NCI-H2196 (cell line): ENCODE data around the gene PNMA8A.
"Not testable (repeated sequence)": the region's sequence is repeated elsewhere in the genome, so short reads cannot be mapped to it uniquely, and the experiment has no call there.

Experiments
- DNase-seq: peaks from one replicate; lab custom pipeline; 2025; ENCODE audit not compliant: unreplicated experiment; lab: John Stamatoyannopoulos, UW

The PNMA8A gene

GRCh38 chr19:46433470-46433869 is 37.9 kb downstream of the PNMA8A start:
- not testable (repeated sequence) for DNase-seq

- DNase-seq = no peak
Measured at GRCh38 chr19:46431824-46432223, 39.5 kb downstream of the PNMA8A start.

- DNase-seq = no peak
Measured at GRCh38 chr19:46429999-46430398, 41.4 kb downstream of the PNMA8A start.

- DNase-seq = peak; percentile 91
Measured at GRCh38 chr19:46428239-46429135, 42.9 kb downstream of the PNMA8A start, which contains the start of gene PNMA8C. TSS of gene PNMA8C (minus strand) at chr19:46428936. CDS start at chr19:46428359, 577 bp downstream.

- no peak for DNase-seq
Measured at GRCh38 chr19:46427518-46428045, 43.8 kb downstream of the PNMA8A start.

GRCh38 chr19:46426506-46427162 is 44.7 kb downstream of the PNMA8A start:
- peak; percentile 67 for DNase-seq

- DNase-seq = no peak
Measured at GRCh38 chr19:46426035-46426505, 45.3 kb downstream of the PNMA8A start.

- DNase-seq = no peak
Measured at GRCh38 chr19:46423188-46423587, 48.2 kb downstream of the PNMA8A start.

GRCh38 chr19:46422344-46422743 is 49.0 kb downstream of the PNMA8A start:
- no peak for DNase-seq

- no peak for DNase-seq
Measured at GRCh38 chr19:46420056-46420455, 51.3 kb downstream of the PNMA8A start.
